Right lobe of liver (tissue), 6 donors: ENCODE measurements around the gene DDT. TPM values are rescaled to one million over a fixed set of nuclear protein-coding genes. Genes with fewer than 3 reads are reported as not detected.
"Not testable (repeated sequence)": the region's sequence is repeated elsewhere in the genome, so short reads cannot be mapped to it uniquely, and the experiment has no call there.

Experiments used
- ATAC-seq, 4 donors: fragments of 200-7000 bp; cut with Tn5 transposase; one replicate each; pipeline ENCODE4 v1.9.1; 2020; ENCODE audit warnings: mild to moderate bottlenecking in 4 of 4, moderate library complexity in 4 of 4
- DNase-seq, 3 donors: peaks; one replicate each; pipeline ENCODE4 v3.0.0-alpha.2; 2020
- H3K27ac ChIP-seq, 3 donors: fragments of 200-600 bp; one replicate each; pipeline ENCODE4 v1.8.0; 2022
- H3K27me3 ChIP-seq, 2 donors: fragments of 200-600 bp; one replicate each; pipeline ENCODE4 v1.8.0; 2022
- H3K36me3 ChIP-seq, 4 donors: fragments of 200-600 bp; sonication (generic) in 1 of 4; one replicate each; pipeline versions ENCODE4 v1.5.1 to v1.8.0; 2017 to 2022; ENCODE audit warnings: control low read depth in 1 of 4
- H3K4me1 ChIP-seq, 4 donors: fragments of 200-600 bp; sonication (generic) in 1 of 4; one replicate each; pipeline versions ENCODE4 v1.5.1 to v1.8.0; 2017 to 2022; ENCODE audit warnings: control low read depth in 1 of 4
- H3K4me3 ChIP-seq, 3 donors: fragments of 200-600 bp; one replicate each; pipeline ENCODE4 v1.8.0; 2022
- H3K9me3 ChIP-seq, 4 donors: fragments of 200-600 bp; sonication (generic) in 1 of 4; one replicate each; pipeline versions ENCODE4 v1.5.1 to v1.8.0; 2017 to 2022; ENCODE audit warnings: control low read depth in 1 of 4
- CTCF ChIP-seq, 4 donors: fragments of 200-600 bp in 3 of 4; fragments of 450-650 bp in 1 of 4; IDR thresholded peaks; one replicate each; pipeline versions ENCODE4 v1.5.1 to v1.8.0; 2016 to 2022; ENCODE audit warnings: antibody characterized with exemption in 4 of 4, mild to moderate bottlenecking in 2 of 4
- POLR2A ChIP-seq: fragments of 450-650 bp; IDR thresholded peaks from one replicate; pipeline ENCODE4 v1.6.1; 2017; ENCODE audit warnings: antibody characterized with exemption, mild to moderate bottlenecking
- WGBS: methylation state at CpG from one replicate; pipeline ENCODE4 v1.1.6; 2018; ENCODE audit warnings: low coverage, low lambda C conversion rate; ENCODE audit not compliant: insufficient coverage; ENCODE audit errors: missing lambda C conversion rate; 5-methylcytosine and 5-hydroxymethylcytosine counted together
- intact Hi-C, 2 donors: fragments of 100-400 bp; cut with DNase I; formaldehyde crosslinking; loops; one replicate each; pipeline versions ENCODE4 v1.11.2 to v1.14.1; 2022
- total RNA-seq, 6 experiments: library from RNA; depleted of rRNA in 2 of 6; stranded (reverse); fragments of >200 nt in 2 of 6; fragmentation: NEBNext Ultra II Directional in 3 of 6; extraction: Animal tissue kit (Norgen Biotek cat#: 25700) in 3 of 6; gene quantifications; one replicate each; pipeline versions ENCODE4 v1.1.0 to v1.2.4, GENCODE V29; 2016 to 2023
- donor health status: DM: no; HTN: yes; CAD: no.
- donor health status: DM: no; HTN: no; CAD: no.
- donor health status: DM: no; HTN: no; CAD: no.
- donor health status: DM: no; HTN: yes; CAD: no.
- donor health status: DM: no; HTN: yes; CAD: no.

Gene DDT
- total RNA-seq, 6 experiments from 2014 or later = 198 to 587 (median 295) TPM

GRCh38 chr22:23940166-23940565 is 34.1 kb downstream of the DDT start:
- H3K9me3 ChIP-seq, H3K4me3 ChIP-seq, intact Hi-C loops, H3K27ac ChIP-seq, ATAC-seq, H3K4me1 ChIP-seq, H3K36me3 ChIP-seq, DNase-seq, H3K27me3 ChIP-seq: not testable (repeated sequence)
- no CpG with 5 or more reads among the region's 14 CpGs for WGBS

GRCh38 chr22:23939017-23939357 is 35.3 kb downstream of the DDT start:
- TF ChIP-seq POLR2A (no peak), CTCF (IDR thresholded peaks at IDR 0.05) (no peak)
- Histone ChIP-seq H3K36me3 (no peaks in the 10 kb centered on the region), H3K4me3 (no peak overlapping the region), H3K27ac (no peak overlapping the region), H3K9me3 (no peaks in the 10 kb centered on the region), H3K27me3 (no peaks in the 10 kb centered on the region), H3K4me1 (no peaks in the 10 kb centered on the region)
- ATAC-seq (no peak), DNase-seq (no peak)
- intact Hi-C loops = no loop called here
- WGBS = 67% methylated on average over 3 of the region's 3 CpGs

- H3K9me3 ChIP-seq = no peaks in the 10 kb centered on the region
- H3K27me3 ChIP-seq = no peaks in the 10 kb centered on the region
- no peaks in the 10 kb centered on the region for H3K4me1 ChIP-seq
- H3K36me3 ChIP-seq = no peaks in the 10 kb centered on the region
- DNase-seq (no peak), ATAC-seq (peak in 2 of 4 donors; percentile 63 to 68)
- WGBS = 52% methylated on average over 5 of the region's 5 CpGs
- TF ChIP-seq POLR2A (no peak), CTCF (IDR thresholded peaks at IDR 0.05) (no peak)
- intact Hi-C loops = no loop called here
- H3K27ac ChIP-seq = no peak overlapping the region
- no peak overlapping the region for H3K4me3 ChIP-seq
These were observed 35.8 kb downstream of the DDT start for GRCh38 chr22:23938328-23939016.

- H3K4me3 ChIP-seq = no peak overlapping the region
- intact Hi-C loops = no loop called here
- TF ChIP-seq CTCF (IDR thresholded peaks at IDR 0.05) (no peak), POLR2A (no peak)
- H3K36me3 ChIP-seq = peaks cover 0 to 33% (median 10%) of the 10 kb centered on the region in 4 donors
- DNase-seq = peak in 1 of 3 donors; percentile 36
- no peaks in the 10 kb centered on the region for H3K4me1 ChIP-seq
- ATAC-seq = peak in 1 of 4 donors; percentile 20
- H3K27ac ChIP-seq = no peak overlapping the region
- H3K27me3 ChIP-seq = no peaks in the 10 kb centered on the region
- WGBS = 66% methylated on average over 11 of the region's 14 CpGs
- H3K9me3 ChIP-seq = no peaks in the 10 kb centered on the region
These were observed 47.7 kb downstream of the DDT start for GRCh38 chr22:23926561-23926960.

GRCh38 chr22:23925020-23925606 is 49.1 kb downstream of the DDT start:
- Histone ChIP-seq H3K4me3 (no peak overlapping the region), H3K4me1 (peaks cover 0 to 3% (median 0%) of the 10 kb centered on the region in 4 donors), H3K27me3 (no peaks in the 10 kb centered on the region), H3K27ac (no peak overlapping the region), H3K36me3 (peaks cover 0 to 33% (median 10%) of the 10 kb centered on the region in 4 donors), H3K9me3 (no peaks in the 10 kb centered on the region)
- intact Hi-C loops = no loop called here
- TF ChIP-seq POLR2A (no peak), CTCF (IDR thresholded peaks at IDR 0.05) (no peak)
- no peak for ATAC-seq
- 100% methylated on average over 4 of the region's 6 CpGs for WGBS
- no peak for DNase-seq
